GM19043 (cell line): ENCODE measurements around the gene POFUT2.

Source experiments
- ATAC-seq: cut with Tn5 transposase; IDR thresholded peaks from one replicate; pipeline ENCODE4 v1.9.1; 2021; ENCODE audit warnings: low read depth; ENCODE audit not compliant: unreplicated experiment

The POFUT2 gene, protein sequence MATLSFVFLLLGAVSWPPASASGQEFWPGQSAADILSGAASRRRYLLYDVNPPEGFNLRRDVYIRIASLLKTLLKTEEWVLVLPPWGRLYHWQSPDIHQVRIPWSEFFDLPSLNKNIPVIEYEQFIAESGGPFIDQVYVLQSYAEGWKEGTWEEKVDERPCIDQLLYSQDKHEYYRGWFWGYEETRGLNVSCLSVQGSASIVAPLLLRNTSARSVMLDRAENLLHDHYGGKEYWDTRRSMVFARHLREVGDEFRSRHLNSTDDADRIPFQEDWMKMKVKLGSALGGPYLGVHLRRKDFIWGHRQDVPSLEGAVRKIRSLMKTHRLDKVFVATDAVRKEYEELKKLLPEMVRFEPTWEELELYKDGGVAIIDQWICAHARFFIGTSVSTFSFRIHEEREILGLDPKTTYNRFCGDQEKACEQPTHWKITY

DNA sequence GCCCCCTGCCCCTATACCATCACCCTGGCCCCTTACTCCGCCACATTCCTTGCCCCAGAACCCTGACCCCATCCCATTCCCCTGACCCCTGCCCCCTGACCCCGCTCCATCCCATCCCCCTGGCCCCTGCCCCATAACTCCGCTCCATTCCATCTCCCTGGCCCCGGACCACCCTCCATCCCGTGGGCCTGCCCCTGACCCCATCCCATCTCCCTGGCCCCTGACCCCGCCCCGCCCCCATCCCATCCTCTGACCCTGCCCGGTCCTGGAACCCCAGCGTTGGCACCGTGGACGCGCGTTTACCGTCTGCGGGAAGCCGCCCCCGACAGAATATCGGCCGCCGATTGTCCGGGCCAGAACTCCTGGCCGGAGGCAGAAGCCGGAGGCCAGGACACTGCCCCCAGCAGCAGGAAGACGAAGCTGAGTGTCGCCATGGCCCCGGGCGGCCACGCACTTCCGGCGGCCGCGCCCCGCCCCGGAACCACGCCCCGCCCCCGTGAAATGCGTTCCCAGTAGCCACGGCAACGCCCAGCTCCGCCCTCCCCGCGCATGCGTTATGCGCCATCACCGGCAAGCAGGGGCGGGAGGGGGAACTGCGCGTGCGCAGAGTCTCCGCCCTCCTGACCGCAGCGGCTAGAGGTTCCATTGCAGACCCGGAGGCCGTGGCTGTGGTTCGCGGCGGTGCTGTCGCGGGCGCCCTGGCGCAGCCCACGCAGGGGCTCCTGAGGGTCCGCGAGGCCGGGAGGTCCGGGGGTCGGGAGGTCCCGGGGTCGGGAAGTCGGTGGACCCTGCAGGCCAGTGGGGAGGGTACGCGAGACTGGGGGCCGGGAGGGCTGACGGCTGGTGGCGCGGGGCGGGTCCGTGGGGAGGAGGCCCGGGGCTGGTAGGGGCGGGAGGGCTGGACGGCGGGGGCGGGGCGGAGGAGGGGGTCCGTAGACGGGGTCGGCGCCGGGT lies at the start of gene POFUT2:
TSS of gene POFUT2 (minus strand) at position 458 of the 954 bp plus-strand sequence. CDS start at position 434, 24 bp downstream.
- ATAC-seq = peak; percentile 67

DNA sequence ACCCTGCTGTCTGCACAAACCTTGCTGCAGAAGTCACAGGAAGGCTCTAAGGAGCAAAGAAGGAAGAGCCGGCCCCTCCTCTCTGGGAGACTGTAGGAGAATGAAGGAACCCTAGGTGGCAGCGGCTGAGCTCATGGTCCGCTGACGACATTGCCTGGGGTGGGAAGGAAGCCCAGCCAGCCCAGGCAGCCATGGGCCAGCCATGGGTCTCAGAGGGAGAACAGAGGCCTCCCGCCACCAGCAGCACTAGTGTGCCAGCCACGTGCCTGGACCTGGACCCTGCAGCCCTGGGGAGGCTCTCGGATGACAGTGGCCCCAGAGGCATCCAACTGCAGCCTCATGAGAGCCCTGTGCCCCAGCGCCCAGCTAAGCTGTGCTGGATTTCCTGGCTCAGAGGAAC lies 49.2 kb upstream of the POFUT2 start:
- ATAC-seq = no peak

DNA sequence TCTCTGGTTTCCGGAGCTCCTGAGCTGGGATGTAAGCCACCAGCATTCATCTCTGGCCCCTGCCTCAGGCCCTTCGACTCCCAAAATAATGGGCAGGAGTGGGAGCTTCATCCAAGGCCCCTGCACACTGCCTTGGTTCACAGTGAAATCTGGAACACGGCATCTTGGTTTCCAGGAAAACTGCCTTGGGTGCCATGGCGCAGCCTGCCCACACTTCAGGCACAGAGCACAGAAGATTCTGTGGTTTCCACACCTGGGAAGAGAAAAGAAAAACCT lies 48.8 kb upstream of the POFUT2 start:
- ATAC-seq = no peak

DNA sequence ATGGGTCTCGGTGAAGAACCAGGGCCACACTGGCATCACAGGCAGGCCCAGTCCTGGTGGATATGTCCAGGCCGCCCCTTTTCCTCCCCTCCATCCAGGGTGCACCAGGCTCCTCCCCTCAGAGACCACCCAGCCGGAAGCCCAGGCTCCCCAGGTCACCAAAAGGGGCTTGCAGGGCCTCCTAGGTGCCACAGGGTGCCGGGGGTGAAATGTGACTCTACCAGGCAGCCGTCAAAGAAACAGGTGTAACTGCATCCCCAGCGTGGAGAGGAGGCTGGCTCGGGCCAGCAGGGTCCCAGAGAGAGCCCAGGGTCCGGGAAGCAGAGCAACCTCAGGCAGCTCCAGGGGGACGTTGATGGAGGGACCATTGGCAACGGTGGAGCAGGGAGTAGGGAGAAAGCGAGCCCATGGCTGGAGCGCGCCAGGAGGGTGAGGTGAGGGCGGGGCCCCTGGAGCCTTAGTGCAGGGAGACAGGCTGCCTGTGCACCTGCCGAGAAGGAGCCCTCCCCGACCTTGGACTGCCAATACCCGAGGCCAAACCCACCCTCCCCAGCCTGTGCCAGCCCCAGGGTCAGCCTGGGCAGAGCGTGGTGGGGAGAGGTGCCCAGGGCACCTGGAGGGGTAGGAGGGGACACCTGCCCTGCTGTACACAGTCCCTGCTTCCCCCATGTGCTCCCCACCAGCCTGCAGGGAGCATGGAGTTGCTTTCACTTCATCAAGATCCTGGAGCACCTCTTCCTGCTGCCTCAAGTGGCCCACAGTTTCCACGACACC lies 48.3 kb upstream of the POFUT2 start:
- no peak for ATAC-seq

DNA sequence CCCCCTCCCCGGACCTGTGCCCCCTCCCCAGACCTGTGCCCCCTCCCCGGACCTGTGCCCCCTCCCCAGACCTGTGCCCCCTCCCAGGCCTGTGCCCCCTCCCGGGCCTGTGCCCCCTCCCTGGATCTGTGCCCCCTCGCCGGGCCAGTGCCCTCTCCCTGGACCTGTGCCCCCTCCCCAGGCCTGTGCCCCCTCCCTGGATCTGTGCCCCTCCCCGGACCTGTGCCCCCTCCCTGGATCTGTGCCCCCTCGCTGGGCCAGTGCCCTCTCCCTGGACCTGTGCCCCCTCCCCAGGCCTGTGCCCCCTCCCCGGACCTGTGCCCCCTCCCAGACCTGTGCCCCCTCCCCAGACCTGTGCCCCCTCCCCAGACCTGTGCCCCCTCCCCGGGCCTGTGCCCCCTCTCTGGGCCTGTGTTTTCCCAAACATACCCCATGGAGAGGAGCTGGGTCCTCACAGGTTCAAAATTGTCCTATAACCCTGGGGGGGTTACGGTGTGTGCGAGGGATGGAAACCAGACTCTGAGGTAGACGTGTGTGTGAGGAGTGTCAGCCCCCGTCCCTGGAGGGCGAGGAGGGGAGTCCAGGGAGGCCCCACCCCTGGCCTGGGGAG lies 47.6 kb upstream of the POFUT2 start:
- ATAC-seq = no peak

DNA sequence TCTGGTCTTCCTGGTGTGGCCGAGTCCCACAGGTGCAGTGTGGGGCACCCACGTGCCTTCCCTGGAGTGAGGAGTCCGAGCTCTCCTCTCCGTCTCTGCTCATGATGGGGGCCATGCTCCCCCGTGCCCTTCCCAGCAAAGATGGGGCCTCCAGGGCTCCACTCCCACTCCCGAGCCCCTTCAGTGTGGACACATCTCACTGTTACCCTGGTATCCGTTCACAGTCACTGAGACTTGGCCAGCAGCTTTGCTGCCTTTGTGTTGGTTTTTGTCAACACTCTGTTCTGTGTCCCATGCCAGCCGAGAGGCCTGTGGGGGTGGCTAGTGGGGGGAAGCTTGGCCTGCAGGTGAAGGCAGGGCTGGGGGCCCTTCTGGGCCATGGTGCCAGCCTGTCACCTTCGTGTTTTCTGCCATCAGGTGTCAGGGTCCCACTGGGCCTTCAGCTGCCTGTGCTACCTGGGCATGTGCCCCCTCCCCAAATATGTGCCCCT lies 46.9 kb upstream of the POFUT2 start:
- ATAC-seq = no peak

DNA sequence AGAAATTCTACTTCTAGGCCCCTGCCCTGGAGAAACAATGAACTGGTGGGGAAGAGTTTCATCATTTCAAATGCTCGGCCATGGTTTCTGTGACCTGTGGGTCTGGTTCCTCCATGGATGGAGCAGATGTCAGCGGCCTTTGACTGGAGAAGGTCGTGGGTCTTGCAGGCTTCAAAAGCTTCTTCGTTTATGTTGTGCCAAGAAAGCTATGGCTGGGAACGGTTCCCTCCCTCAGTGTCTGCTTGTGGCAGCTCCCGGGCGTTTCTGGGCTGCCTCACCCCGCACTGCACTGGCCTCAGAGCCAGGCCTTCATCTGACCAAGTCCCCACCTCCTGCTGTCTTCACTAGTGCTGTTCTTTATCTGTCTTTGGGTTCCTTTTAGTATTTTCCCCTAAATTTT lies 46.4 kb upstream of the POFUT2 start:
- ATAC-seq = no peak

DNA sequence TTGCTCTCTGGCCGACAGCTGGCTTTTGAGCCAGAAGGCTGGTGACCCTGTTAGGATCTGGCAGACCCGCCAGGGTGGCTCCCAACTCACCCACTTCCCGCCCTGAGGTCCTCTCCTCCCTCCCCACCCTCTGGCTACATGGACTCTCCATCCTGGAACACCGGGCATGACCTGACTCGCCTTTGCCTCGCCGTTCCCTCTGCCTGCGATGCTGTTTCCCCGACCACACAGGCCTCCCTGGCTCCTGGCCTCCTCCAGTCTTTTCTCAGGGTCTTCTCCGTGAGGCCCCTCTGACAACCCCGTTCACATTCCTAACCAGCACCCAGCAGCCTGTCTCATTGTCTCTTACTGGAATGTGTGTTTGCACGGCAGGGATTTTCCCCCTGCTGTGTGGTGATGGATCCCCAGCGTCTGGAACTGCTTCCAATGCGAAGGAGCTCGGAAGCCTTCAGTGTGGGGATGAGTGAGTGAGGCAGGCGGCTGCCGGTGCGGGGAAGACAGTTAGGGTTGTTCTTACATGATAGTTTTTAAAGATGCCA lies 46.0 kb upstream of the POFUT2 start:
- ATAC-seq = no peak

DNA sequence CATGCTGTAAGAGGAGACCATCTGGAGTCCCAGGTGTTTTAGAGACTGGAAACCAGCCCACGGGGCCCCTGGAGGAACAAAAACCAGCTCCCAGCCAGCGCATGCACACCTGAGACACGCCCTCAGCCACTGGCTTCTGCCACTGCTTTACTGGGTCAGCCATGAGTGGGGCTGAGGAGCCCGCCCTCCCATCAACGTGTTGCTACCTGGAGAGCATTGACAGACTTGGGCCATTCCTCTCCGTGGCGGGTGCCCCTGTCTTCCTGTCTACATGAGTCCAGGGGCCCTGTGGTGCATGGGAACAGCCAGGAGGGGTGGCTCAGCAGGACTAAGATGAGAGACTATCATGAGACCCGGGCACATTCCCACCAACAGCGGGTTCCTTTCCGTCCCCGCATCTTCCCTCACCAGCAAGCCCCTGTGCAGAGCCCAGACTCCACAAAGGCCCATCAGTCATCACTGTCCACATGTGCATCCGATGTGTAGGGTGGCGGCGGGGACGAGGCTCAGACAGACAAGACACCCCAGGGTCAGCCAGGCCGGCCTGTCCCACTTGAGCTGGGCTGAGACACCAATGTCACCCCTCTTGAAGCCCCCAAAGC lies 45.4 kb upstream of the POFUT2 start:
- no peak for ATAC-seq

DNA sequence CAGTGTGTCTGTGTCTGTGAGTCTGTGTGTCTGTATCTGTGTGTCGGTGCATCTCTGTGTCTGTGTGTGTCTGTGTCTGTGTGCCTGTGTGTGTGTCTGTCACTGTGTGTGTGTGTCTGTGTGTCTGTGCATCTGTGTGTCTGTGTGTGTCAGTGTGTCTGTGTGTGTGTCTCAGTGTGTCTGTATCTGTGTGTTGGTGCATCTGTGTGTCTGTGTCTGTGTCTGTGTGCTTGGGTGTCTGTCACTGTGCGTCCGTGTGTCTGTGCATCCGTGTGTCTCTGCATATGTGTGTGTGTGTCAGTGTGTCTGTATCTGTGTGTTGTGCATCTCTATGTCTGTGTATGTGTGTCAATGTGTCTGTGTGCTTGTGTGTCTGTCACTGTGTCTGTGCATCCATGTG lies 44.7 kb upstream of the POFUT2 start:
- no peak for ATAC-seq

DNA sequence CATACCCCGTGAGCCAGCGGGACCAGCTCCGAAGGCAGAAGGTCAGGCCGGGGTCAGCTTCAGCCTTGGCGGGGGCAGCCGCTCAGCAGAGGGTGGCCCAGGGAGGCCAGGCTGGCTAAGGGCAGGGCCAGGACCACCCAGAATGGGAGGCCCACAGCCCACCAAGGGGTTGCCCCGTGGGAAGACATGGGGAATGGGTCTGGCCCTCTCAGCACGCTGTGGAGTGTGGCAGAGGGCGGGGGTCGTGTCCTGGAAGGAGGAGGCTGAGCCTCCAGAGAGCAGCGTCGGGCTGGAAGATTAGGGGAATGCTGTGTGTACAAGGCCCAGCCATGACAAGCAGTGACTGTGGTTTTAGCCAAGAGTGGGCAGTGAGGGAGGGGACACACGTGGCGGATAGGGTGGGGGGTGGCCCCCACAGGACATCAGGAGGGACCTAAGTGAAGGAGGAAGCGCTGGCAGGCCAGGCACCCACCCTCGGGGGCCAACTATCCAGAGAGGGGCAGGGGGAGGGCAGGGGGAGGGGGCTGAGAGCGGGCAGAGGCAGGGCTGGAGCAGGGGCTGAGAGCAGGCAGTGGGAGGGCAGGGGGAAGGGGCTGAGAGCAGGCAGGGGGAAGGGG lies 43.9 kb upstream of the POFUT2 start:
- ATAC-seq = no peak

DNA sequence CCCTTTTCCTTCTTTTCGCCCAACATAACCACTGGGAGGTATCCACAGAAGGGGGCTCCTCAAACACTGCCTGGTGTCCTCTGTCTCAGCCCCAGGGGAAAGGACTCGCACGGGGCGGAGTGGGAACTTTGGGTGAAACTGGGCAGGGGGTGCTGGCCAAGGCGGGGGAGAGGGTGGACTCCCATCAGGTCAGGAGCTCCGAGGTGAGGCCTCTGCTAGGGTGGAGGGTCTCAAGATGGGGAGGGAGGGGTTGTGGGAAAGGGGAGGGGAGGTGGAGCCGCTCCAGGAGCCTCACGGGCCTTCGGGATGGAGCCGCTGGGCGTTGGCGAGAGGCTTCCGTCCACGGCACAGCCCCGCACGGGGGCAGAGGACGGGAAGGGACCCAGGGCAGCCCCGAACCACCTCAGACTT lies 43.2 kb upstream of the POFUT2 start:
- ATAC-seq = no peak

DNA sequence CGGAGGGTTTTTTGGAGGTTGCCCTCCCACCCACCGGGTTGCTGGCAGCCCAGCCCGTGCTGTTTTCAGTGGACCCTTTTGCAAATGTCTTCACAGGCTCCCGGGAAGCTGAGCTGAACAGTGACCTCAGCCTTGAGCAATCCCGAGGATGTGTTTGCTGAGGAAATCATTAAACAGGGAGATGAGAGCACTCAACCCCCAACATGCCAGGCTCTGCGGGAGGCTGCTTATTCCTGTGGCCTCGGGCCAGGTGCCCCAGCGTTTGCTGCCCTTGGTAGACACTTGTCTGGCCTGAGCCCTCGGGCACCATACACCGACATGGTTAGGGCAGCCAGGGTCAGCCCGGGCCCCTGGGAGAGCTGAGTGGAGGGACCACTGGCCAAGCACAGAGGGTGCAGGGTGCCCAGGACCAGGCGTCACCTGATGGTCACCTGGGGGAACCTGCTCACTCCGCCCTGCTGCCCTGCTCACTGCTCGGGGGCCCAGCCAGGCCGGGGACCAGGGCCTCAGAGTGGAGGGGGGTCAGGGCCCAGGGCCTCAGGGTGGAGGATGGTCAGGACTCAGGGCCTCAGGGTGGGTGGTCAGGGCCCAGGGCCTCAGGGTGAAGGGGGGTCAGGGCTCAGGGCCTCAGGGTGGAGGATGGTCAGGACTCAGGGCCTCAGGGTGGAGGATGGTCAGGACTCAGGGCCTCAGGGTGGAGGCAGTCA lies 42.5 kb upstream of the POFUT2 start:
- ATAC-seq = no peak

DNA sequence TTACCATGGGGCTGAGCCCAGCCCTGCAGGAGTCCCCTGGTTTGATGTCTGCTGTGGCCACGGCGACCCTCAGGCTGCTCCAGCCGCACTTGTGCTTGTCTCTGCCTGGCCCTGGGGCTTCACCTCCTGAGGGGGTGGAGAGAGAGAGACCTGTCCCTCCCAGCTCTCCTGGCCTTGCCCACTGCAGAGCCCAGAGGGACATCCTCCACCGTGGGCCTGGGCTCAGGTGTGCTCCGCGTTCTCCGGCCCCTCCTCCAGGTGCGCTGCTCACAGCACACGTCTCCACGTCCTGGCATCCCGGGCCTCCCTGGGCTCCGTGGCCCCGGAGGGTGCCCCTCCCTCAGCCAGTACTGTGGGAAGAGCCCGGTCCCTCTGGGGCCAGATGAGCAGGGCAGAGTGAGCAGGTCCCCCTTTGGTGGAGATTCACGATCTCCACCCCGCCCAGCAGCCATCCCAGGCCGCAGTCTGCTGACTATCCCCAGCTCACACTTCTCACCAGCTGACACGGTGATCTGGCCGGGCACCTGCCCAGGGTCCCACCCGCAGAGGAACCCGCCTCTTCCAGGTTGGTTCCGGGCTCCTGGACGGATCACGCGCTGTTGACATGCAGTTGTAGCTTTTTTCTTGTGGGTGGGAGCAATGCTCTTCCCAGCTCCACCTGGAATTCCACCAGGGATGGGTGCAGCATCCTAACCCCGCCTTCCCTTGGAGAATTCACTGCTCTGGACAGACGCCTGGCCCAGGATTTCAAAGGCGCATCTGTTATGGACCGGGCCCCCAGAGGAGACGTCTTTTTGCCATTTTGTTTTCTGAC lies 41.8 kb upstream of the POFUT2 start:
- no peak for ATAC-seq

DNA sequence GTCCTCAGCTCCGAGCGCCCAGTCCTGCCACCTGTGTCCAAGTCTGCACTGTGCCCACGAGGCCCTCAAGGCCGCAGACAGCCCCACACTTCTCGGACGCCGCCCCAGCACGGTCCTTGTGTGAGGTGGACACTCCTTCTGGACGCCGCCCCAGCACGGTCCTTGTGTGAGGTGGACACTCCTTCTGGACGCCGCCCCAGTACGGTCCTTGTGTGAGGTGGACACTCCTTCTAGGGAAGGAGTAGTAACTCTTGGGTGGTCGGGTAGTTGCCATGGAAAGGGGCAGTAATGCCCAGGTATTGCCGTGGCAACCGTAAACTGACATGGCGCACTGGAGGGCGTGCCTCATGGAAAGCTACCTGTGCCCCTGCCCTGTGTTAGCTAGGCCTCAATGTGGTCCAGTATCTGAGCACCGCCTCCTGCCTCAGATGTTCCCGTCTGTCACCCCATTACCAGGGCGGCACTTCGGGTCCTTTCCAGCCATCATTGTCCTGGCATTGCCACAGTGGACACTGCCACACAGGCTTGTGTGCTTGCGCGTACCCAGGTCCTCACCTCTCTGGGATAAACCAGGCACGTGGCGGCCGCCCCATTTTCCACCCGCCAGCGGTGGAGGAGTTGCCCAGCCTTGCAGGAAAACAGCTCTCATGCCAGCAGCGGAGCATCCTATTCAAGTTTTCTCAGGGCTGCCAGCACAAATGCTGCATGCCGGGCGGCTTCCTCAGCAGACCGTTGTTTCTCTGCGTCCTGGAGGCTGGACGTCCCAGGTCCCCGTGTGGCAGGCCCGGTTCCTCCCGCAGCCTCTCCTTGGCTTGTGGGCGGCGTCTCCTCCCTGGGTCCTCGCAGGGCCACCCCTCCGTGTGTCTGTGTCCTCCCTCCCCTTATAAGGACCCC lies 40.8 kb upstream of the POFUT2 start:
- no peak for ATAC-seq

DNA sequence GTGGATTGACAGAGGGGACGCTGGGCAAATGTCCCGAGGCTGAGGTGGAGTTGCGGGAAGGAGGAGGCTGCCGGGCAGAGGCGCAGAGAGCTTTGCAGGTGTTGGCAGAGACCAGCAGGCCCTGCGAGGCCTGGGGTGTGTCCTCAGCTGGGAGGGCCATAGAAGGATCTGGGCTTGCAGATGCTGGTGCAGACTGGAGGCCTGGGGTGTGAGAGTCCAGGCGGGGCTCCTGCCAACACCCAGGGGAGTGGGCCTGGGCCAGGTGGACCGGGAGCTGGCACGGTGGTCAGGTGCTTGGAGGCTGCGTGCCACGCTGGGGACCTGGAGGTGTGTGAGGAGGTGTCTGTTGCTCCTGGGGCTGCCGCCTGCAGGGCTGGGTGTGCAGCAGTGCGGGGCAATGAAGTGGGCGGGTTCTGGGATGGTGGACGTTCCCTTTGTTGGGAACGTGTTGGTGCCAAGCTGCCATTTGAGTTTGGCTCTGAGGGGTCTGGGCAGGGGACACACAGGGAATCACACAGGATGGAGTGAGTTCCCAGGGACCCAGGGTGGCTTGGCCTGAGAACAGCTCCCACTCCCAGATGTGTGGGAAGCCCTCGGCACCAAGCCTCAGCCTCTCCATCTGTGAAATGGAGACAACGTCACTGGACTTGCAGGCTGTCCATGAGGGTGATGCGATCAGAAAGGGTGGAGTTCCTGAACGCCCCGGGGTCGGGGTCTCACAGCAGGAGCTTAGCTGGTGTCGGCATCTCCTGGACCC lies 39.9 kb upstream of the POFUT2 start:
- no peak for ATAC-seq
